ENCODE results near the gene ULBP1.
"Not testable (repeated sequence)": the region's sequence is repeated elsewhere in the genome, so short reads cannot be mapped to it uniquely, and the experiment has no call there.

- not testable (repeated sequence) for TF ChIP-seq CTCF, POLR2A (IDR thresholded peaks at IDR 0.05)
These were observed 8.6 kb upstream of the ULBP1 start for GRCh38 chr6:149954984-149955653.
